ENCODE measurements around the gene STK33. TPM values are rescaled to one million over a fixed set of nuclear protein-coding genes. Genes with fewer than 3 reads are reported as not detected.
"Not testable (repeated sequence)": the region's sequence is repeated elsewhere in the genome, so short reads cannot be mapped to it uniquely, and the experiment has no call there.

Gene STK33
- total RNA-seq, 1 donor from 2014 or later = 23.9 TPM

DNA sequence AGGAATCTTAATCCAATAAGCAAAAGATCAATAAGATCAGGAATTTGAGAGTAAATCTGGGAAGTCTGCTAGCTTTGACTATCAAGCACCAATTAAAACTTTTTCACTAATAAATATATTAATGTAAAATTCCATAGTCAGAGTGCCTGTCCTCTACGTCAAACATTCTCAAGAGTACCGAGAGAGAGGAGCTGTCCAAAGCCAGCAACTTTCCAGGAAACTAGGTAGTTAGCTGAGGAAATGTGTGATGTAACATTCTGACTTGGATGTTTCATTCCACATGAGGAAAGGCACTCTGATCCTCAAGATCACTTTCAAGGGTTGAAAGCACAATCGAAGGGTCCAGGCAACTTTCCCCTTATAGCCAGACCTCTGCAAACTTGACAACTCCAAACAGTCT lies 113.2 kb downstream of the STK33 start:
- ATAC-seq (no peak), DNase-seq (ENCODE audit: missing footprints) (no peak)
- intact Hi-C loops (cut with DNase I) = no loop called here

DNA sequence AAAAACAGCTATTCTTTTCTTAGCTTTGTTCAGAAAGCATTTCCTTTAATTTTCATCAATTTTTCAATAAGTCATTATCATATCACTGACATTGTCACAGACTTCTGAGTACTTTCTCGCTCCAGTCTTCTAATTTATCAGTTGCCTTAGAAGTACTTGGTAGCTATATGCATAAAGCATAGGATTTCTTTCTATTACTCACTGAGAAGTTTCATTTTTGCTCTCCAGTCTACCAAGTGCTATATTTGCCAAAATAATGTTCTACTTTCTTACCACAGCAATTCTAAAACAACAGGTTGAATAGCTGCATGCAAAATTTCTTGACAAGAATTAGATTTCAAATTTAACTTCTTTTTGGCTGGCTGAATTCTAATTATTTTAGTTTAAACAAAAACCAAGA lies 116.3 kb downstream of the STK33 start:
- intact Hi-C loops (cut with DNase I) = no loop called here
- DNase-seq (ENCODE audit: missing footprints) = no peak
- no peak for ATAC-seq

DNA sequence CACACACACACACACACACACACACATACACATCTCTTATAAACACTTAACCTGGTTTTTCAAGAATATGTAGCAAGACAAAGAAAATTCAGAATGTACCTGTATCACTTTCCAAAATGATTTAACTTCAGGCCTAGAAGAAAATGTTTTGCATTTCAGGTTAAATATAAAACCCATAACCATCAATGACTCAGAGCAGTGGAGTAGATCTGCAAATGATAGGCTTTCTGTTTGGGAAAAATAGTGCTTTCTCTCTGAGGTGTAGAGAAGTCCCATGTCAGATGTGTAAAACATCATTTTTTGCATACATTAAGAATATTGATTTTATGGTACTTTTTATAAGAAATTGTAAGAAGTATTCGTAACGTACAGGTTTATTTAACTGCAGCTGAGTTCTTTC lies 116.9 kb downstream of the STK33 start:
- intact Hi-C loops (cut with DNase I) = no loop called here
- DNase-seq (ENCODE audit: missing footprints) (no peak), ATAC-seq (no peak)

DNA sequence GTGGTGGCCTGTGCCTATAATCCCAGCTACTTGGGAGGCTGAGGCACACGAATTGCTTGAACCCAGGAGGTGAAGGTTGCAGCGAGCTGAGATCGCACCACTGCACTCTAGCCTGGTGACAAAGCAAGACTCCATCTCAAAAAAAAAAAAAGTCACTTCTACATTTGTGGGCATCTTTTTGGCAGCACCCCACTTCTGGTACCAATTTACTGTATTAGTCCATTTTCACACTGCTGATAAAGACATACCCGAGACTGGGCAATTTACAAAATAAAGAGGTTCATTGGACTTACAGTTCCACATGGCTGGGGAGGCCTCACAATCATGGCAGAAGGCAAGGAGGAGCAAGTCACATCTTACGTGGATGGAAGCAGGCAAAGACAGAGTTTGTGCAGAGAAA lies 126.2 kb downstream of the STK33 start:
- DNase-seq (ENCODE audit: missing footprints); intact Hi-C loops (cut with DNase I); ATAC-seq: not testable (repeated sequence)

DNA sequence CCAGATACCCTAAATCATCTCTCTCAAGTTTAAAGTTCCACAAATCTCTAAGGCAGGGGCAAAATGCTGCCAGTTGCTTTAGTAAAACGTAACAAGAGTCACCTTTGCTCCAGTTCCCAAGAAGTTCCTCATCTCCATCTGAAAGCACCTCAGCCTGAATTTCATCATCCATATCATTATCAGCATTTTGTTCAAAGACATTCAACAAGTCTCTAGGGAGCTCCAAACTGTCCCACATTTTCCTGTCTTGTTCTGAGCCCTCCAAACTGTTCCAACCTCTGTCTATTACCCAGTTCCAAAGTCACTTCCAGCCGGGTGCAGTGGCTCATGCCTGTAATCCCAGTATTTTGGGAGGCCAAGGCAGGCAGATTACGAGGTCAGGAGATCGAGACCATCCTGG lies 126.7 kb downstream of the STK33 start:
- intact Hi-C loops (cut with DNase I); ATAC-seq; DNase-seq (ENCODE audit: missing footprints): not testable (repeated sequence)

DNA sequence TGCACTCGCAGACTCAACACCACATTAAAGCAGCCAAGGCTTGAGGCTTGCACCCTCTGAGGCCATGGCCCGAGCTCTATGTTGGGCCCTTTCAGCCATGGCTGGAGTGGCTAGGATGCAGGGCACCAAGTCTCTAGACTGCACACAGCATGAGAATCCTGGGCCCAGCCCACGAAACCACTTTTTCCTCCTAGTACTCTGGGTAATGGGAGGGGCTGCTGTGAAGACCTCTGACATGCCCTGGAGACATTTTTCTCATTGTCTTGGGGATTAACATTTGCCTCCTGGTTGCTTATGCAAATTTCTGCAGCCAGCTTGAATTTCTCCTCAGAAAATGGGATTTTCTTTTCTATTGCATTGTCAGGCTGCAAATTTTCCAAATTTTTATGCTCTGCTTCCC lies 127.1 kb downstream of the STK33 start:
- DNase-seq (ENCODE audit: missing footprints); ATAC-seq; intact Hi-C loops (cut with DNase I): not testable (repeated sequence)

DNA sequence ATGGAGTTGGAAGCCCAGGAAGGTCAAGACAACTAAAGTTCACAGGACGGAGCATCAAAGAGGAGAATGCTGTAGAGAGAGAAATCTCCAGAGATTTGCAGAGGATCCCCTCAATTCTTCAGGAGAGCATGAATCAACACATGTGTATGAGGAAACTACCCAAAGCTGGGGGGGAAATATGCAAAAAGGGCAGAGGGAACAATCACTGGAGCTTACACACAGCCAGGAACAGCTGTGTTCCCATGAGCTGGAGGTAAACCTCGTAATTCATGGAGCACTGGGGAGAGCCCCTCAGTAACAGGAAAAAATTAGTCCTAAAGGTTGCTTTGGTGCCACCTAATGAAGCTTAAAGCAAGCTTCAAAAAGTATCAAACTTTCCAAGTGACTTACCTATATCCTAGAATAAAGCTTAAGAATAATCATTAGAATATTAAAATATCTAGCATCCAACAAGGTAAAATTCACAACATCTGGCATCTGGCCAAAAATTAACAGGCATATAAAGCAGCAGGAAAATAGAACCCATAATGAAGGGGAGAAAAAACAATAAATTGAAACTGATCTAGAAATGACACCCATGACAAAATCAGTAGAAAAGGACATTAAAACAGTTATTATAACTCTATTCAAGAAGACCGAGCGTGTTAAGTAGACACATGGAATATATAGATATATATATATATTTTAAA lies 134.2 kb downstream of the STK33 start:
- DNase-seq (ENCODE audit: missing footprints) (no peak), ATAC-seq (no peak)
- intact Hi-C loops (cut with DNase I) = no loop called here

DNA sequence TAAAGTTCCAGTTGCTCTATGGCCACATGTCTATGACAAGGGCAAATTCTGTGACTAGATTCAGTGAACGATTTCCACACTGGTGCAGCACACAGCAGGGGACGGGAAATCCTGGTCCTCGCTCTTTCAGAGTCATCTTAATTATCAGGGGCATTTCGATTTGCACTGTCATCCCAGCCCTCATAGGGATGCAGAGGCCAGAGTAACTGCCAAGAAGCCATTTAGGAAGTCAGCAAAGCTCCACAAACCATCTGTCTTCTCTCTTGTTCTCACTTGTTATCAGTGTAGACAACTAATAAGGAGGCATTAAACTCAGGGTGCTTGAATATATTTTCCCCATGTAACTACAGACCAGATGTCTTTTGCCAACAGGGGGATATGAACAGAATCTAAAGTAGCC lies 151.7 kb downstream of the STK33 start:
- ATAC-seq (no peak), DNase-seq (ENCODE audit: missing footprints) (no peak)
- intact Hi-C loops (cut with DNase I) = no loop called here

DNA sequence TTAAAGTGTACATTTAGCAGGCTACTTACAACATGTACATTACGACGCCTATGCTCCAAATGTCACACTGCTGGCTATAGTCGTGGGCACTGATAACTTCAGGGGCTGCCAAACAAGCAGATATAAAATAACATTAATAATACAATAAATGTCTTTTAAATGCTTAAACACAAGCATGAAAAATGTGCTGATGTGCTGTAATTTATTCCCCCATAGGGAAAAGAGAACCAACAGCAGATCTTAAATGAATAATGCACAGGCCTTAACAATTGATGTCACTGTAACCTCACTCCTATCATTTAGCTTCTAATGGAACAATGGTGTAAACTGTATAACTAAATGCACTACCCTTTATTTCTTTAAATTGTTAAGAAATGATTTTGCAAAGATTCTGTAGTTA lies 153.4 kb downstream of the STK33 start:
- DNase-seq (ENCODE audit: missing footprints) (no peak), ATAC-seq (no peak)
- intact Hi-C loops (cut with DNase I) = no loop called here

DNA sequence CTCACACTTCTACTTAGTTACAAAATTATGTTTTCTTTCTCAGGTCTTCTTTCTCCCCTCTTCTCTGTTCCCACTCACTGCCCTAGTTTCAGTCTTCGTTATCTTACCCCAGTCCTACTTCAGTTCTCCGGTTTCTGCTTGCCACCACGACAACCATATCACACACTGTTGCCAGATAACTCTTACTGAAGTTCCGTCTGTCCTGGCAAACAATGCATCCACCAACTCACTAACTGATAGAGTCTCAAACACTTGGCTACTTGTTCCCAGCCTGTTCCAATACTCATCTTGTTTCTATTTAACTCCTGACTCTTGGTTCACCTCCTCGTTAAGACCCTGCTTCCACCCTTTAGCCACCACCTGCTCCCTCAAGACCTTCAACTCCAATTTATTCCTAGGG lies 164.5 kb downstream of the STK33 start:
- ATAC-seq (peak; percentile 68), DNase-seq (ENCODE audit: missing footprints) (no peak)
- intact Hi-C loops (cut with DNase I) = no loop called here

DNA sequence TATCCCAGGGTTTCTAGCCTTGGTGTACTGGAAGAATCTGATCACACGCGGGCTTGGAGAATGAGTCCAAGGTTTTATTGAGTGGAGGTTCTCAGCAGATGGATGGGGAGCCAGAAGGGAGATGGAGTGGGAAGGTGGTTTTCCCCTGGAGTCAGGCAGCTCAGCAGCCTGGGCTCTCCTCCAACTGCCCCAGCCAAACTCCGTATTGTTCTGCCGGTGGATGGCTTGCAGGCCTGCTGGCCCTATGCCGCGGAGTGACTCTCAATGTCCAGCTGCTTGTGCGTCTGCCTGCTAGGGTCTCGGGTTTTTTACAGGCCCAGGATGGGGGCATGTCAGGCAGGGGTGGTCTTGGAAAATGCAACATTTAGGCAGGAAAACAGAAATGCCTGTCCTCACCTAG lies 168.0 kb downstream of the STK33 start:
- DNase-seq (ENCODE audit: missing footprints) (no peak), ATAC-seq (peak; percentile 39)
- intact Hi-C loops (cut with DNase I) = no loop called here

DNA sequence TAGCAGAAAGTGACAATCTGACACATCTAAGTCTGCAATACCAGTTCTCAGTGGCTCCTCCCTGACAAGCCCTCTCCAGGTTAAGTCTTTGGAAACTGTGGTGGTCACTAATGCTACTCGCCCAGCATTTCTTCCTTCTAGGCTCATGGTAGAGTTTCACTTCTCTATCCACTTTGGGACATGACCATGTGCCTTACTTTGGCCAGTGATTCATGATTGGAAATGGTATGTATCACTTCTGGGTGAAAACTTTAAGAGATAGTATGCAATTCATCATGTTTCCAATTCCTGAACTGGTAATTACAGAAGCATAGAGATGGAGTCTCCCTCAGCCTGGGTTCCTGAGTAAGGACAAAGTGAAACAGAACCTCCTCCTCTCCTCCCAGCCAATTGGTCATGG lies 178.8 kb downstream of the STK33 start:
- DNase-seq (ENCODE audit: missing footprints) = no peak
- ATAC-seq = no peak
- intact Hi-C loops (cut with DNase I) = no loop called here

DNA sequence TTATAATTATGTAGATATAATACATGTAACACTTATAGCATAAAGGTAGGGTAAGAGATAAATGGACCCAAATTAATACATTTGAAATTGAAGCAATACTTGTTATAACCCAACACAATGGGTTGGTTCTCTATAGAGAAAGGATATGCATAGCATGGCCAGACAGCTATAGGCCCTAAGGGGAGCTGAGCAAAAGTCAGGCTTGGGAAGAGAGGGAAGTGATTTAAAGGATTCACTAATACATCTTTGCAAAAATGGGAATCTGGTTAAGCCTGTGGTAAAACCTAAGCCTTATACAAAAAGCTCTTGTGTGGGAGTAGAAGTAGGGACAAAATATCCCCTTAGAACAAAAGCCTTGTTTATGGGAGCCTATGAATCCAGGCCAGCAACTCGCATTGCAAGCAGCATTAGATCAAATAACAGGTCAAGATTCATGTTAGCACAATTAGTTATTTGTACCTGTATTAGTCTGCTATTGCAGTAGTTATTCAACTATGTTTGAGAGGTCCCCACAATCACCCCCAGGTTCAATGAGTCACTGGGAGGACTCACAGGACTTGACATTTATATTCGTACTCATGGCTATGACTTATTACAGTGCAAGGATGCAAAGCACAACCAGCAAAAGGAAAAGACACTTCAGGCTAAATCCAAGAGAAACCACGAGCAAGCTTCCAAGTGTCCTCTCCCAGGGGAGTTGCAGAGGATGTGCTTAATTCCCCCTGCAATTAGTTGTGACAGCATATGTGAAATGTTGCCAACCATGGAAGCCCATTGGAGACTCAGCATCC lies 185.7 kb downstream of the STK33 start:
- ATAC-seq (no peak), DNase-seq (ENCODE audit: missing footprints) (no peak)

DNA sequence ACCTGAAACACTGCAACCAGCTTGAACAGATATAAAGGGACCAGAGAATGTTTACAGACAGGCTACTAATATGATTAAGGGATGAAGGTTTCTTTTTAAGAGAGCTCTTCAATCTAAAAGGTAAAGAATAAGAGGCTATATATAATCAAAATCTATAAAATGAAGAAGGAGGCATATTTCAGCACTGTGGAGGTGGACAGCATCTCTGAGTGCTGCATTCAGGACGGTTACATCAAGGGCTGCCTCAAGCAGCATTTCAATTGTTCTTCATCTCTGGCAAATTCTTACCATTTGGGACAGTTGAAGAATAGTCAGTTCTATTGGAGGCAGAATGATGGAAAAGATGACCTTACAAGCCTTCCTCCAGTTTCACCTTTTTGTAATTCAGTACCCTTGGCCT lies 190.7 kb downstream of the STK33 start:
- DNase-seq (ENCODE audit: missing footprints) (no peak), ATAC-seq (no peak)
- intact Hi-C loops (cut with DNase I) = no loop called here

More for the DNA sequence above, 185.7 kb downstream of the STK33 start:
- intact Hi-C loops (cut with DNase I) = no loop called here

DNA sequence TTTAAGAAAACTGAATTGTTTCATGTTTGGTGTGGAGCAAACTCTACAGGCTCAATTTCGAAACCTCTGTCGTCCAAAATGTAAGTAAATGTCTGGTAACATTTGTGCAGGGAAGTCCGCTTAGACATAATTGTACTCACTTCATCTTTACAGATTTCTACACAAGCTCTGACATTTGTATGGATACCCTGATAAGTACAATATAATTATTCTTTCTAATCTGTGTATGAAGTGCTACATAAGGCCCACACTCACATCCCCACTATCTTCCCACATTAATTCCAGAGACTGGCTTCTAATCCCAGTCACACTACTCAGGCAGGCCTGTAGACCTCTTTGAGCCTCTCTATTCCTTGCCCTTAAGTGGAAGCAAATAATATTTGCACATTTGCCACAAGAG lies 201.1 kb downstream of the STK33 start:
- DNase-seq (ENCODE audit: missing footprints) (no peak), ATAC-seq (no peak)
- intact Hi-C loops (cut with DNase I) = no loop called here

DNA sequence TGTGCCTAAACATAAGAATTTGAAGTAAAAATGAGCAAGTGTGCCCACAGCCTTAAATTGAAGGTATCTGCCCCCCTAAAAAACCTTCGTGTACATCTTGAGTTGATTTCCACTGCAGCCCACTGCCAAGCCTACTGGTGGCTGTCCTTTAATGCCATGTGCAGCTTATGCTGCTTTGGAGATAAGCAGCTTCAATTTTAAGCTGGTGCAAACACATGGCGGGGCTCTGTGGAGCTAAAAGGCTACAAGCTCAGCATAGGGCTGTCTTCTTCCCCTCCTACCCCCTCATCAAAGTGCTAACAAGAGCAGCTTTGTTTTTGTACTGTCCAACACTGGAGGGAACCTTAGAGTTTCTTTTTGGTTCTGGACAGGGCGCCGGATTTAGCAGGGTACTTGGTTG lies 201.9 kb downstream of the STK33 start:
- DNase-seq (ENCODE audit: missing footprints) (no peak), ATAC-seq (no peak)
- intact Hi-C loops (cut with DNase I) = no loop called here

DNA sequence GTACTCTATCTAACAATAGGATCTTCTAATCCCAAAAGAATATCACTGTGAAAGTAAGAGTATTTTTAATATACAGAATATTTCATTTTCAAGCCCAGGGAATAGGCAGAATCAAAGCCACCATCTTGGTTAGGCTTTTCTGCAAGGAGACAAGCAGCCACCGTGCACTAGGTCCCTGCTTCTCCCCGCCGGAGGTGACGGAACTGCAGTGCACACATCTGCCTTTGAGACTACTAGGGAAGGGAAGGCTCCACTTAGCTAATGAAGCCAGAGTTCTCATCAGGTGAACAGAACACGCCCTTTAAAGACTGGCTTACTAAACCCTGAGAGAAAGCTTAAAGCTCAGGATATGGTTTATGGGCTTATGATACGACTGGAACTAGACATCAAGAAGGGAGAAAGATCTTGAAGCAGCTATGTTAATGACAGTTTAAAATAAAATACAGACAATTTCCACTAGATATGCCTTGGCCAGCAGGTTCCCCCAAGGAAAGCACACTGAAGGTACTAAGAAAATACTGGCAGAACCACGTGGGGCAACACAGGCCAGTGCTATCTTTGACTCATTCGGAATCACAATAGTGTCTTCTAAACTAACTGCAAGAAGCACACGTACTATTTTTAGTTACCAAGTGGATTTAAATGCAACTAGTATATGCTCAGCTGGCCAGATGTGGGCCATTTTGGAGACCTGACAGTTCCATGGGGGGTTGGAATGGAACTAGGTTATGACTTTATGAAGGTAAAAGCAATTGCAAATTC lies 203.0 kb downstream of the STK33 start:
- intact Hi-C loops (cut with DNase I) = no loop called here
- no peak for DNase-seq (ENCODE audit: missing footprints)
- no peak for ATAC-seq

DNA sequence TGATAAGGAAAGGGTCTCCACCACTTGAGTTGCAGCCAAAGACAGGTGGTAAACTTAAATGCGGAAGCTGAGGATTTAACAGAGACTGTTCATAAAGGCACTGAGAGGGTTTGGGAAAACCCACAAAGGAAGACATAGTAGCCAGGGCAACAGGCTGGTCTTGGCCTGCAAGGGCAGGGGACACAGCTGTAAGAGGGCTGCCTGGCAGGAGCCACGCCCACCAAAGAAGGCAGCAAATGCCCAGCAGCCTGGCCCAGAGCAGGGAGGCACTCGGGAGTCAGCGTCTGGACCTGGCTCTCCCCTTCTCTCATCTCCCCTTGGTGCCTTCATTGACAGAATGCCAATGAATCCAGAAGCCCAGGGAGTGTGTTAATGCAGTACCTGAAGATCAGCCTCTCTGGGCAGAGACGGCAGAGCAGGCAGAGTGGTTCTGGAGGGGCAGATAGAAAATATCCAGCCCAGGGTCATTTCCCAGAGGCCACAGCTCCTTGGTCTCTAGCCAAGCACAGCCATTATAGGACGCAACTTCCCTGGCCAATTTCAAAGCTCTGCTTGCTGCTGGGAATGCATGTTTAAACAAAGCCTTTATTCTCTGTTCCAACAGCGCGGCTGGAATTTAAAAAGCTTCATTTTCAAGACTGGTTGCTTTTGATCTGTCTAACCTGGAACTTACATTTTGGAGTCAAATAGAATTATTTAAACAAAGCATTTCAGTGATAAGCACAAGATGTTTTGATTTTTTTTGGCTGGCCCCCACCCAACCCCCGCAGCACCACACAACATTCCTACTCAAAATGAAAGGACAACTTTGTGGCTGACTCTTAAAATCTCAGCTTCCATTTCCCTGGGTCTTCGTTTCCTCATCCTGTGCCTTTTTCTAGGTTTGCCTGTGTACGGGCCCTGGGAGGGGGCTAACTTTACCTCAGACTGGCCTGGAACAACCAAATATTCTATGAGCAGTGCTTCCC lies 204.7 kb downstream of the STK33 start:
- DNase-seq (ENCODE audit: missing footprints) (no peak), ATAC-seq (peak; percentile 36)
- intact Hi-C loops (cut with DNase I) = no loop called here

DNA sequence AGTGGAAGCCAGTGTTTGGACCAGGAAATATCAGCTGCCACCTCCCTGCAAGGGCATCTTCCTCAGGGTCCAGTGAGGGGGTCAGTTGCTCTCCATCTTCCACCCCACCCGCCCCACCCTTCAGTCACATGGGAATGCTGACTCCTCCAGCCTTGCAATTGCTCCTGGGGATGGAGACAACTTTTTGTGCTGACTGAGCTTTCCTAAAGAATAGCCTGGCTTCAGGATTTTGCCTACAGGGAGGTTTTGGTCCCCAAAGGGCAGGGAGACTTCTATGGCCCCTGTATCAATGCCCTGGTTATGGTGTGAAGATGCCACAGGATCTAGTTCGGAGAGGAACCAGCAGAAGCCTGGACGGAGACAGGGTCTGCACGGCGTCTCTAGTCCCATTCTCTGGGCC lies 206.3 kb downstream of the STK33 start:
- ATAC-seq = no peak
- intact Hi-C loops (cut with DNase I) = no loop called here

More for the DNA sequence above, 206.3 kb downstream of the STK33 start:
- DNase-seq (ENCODE audit: missing footprints) = no peak

Data from Right ventricle myocardium inferior (tissue), 1 donor.